NCI-H524 (cell line): ENCODE results near the gene STK11.

Experiments
- DNase-seq, 2 experiments: peaks; one replicate each; lab custom pipeline; 2025; lab: John Stamatoyannopoulos, UW

STK11 gene

DNA sequence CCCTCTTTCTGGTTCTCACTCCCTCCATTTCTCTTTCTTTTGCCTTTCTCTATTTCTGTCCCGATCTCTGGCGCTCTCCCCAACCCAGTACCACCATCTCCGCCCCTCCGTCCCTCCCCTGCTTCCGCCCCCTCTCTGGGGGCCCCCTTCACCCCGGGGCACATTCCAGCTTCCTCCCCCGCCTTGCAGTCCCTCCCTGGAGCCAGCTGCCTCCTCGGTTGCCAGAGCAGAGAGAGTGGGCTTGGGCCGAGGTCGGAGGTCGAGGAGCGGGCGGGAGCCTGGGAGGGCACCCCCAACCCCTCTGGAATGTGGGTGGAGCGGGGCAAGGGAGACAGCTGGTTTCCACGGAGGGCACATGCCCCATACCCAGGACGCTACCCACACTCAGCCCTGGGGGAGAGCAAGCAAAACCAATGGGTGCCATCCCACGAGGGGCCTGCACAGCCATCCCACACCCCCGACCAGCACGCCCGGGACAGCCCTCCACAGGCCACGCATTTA, 57.1 kb downstream of the STK11 start:
- no peak for DNase-seq

DNA sequence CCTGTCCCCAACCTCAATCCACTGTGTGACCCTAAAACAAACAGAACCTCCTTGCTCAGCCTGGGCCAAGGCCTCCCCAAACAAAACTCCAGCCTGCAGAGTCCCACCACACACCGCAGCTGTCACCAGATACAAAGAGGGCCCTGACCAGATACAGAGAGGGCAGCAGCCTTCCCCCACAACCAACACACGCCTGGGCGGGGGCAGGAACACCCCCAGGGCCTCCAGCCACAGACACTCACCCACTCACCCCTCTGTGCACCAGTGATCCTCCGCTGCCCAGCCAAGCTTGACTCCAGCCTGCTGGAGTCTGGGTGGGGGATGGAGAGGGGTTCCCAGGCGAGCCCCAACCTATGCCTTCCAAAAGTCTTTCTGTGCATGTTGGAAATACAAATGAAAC, 57.6 kb downstream of the STK11 start:
- no peak for DNase-seq

DNA sequence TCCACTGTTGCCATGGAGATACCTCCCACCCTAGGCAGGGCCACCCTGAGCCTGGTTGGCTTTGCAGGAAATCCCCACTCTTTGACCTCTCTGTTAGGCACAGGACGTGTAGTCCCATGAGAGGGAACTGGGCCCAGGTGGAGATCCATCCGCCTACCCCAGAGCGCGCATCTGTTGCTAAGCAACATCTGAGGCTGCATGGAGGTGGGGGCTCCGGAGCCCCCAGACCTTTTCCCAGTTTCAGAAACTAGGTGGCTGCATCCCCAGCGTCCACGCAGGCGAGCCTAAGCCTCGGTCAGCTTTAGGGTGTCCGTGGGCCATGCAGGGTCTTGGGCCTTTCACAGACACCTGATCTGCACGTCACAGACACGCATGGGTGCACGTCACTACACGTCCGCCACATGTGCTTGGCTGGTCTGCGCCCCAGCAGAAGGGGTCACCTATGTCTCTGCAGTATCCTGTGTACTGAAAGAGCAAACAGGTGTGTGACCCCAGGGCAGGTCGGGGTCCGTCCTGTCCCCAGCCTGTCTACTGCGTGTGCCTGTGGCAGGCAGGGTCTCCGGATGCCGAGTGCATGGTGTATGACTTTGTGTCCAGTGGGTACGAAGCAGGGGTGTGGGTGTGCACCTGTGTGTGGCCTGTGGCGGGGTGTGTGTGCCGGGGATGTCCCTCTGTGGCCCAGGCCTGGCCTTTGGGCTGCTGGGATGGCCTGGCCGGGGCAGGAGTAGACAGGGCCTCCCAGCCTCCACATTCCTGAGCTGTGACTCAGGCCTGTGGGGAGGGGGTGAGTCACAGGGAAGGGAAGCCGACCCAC, 59.4 kb downstream of the STK11 start:
- DNase-seq, result peak in 1 of 2 experiments; percentile 33

DNA sequence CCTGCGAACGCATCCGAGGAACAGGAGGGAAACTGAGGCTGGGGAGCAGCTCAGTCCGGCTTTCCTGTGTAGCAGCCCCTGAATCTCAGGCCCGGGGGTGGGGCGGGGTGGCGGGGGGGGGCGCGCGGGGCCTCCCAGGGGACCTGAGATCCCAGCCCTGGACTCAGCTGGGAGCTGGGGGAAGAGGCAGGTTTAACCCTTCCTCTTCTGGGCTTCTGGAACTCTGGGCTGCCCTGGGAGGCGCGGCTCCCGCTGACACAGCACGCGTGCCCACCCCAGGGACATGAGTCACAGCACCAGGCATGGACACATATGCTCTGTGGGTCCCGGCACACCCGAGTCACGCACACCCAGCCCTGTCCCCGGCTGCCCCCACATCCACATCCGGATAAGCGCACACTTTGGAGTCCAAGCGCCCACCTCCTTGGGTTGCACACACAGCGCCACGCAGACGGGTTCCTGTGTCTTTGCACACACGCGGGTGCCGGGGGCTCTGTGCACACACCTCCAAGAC, 60.1 kb downstream of the STK11 start:
- DNase-seq, result peak in 1 of 2 experiments; percentile 48

DNA sequence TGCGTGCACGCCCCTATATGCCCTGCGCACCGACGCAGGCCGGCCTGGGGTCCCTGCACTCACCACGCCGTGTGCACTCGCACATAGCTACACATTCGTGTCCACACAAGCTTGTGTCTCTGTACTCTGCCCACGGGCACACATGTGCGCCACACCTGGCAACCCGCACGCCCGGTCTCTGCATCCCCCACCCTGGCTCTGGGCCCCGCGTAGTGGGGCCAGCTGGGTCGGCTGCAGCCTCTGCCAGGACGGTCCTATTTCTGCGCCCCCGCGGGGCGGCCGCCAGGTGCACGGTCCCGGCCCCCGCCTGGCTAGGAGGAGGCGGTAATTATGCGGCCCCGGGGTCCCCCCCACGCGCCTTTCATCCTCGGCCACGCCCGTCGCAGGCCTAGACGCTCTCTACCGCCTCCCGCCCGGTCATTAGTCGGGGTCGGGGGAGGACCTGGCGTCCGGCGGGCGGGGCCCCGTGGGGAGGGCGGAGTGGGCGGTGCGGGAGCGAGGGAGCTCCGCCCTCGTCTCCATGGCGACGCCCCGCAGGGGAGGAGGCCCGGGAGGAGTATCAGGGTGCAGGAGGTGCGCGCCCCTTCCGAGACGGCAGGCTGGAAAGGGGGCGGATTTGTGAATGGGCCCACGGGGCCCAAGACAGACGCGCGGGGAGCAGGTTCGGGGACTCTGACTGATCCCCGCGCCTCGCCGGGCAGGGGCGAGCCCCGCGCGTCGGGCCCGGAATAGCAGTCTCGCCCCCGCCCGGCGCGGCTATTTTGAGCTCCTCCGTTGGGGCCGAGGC, 60.7 kb downstream of the STK11 start:
- DNase-seq, result peak; percentile 75 to 81

DNA sequence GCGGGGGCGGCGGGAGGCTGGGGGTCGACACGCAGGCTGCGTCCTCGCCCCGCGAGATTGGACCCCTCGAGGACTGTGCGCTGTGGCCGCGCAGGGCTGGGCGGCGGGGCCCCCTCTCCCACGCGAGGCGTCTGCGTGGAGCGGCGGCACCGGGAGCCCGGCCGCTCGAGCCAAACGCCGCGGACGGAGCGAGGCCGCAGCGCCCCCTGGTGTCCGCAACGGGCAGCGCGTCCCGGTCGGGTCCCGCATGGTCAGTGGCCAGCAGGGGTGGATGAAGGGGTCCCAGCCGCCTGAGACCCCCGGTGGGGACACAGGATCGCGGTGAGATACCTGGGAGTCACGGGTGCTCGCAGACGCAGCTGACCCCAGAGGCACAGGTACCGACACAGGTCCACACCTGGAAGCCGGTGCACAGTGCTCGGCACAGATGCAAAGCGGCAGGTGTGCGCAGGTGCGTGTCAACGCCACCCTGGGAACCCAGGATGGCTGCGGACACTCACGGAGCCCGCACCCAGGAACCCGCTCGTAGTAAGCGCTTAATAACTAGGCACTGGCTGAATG, 61.4 kb downstream of the STK11 start:
- peak in 1 of 2 experiments; percentile 53 for DNase-seq

DNA sequence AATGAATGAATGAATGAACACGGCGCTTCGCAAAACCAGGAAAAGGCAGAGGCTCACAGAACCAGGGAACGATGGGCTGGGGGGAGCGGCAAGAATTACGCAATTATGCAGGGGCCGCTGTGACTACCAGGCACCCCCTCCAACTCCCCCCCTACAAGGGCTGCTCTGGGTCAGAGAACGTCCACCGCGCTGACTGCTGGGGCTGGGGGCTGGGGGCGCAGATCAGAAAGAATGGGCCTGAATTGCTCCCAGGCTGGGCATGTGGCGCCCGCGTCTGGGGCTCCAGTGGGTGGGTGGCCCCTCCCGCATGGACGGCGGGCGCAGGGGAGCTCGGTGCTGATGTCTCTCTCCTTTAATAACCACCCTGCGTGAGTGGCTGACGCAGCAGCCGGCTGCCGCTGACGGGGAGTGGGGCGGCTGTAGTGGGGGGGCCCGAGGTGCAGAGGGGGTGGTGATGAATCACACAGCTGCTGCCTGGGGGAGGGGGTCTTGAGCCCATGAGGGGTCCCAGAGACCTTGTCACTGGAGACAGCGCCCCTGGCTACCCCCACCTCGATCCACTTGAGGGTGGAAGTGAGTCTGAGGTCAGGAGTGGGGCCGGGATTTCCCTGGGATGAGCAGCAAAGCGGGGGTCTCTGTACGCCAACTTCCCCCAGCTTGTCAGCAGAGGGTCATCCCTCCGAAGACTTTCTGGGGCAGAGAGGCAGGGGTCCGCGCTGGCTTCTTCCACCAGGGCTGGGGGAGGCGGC, 62.1 kb downstream of the STK11 start:
- DNase-seq, result peak in 1 of 2 experiments; percentile 36

DNA sequence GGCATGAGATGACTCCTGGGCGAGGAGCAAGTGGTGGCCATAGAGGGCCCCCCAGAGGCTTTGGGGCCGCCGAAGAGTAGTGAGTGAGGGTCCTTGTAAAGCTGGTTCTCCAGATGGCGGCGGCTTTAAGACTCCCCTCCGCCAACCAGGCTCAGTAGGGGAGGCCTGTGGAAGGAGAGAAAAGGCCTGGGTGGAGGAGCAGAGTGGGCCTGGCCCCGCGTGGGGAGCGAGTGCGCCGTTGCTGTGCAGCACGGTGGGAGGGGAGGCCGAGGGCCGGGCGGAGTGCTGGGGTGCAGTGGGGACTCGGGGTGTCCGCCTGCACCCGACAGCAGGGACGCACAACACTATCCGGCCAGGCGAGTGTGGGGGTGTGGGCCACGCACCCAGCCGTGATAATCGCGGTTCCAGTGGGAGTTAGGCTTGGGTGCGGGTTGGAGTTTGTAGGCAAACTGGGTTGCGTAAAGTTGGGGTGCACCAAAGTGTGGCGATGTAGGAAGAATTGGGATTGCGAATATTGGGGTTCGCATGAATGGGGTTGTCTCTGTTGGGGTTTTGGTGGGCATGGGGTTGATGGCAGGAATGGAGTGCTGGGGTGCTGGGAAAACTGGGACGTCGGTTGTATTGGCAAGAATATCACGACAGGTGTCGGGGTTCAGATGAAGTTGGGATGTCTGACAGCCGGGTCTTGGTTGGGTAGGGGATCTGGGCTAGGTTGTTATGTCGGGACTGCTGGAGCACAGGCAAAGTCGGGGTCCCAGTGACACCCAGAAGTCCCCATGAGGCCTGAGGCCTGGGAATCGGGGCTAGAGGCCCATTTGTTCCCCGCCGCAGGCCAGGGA, 62.9 kb downstream of the STK11 start:
- DNase-seq, result peak in 1 of 2 experiments; percentile 36

DNA sequence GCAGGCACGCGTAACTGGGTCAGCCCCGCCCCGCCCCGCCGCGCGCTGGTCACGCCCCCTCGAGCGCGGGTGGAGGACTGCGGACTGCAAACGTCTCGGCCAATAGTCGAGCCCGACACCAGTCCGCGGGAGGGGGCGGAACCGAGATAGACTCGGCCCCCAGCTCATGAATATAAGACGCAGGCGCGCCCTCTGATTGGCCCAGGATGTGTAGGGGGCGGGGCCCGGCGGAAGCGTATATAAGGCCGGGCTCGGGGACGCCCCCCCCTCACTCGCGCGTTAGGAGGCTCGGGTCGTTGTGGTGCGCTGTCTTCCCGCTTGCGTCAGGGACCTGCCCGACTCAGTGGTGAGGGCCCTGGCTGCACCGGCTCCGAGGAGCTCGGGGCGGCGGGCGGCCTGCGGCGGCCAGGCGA, 63.5 kb downstream of the STK11 start, which contains the start of gene CIRBP:
CIRBP (plus strand) TSS at position 268 of the 413 bp plus-strand sequence. CDS start 1,602 bp downstream, outside the sequence.
- peak; percentile 98 to 99 for DNase-seq

DNA sequence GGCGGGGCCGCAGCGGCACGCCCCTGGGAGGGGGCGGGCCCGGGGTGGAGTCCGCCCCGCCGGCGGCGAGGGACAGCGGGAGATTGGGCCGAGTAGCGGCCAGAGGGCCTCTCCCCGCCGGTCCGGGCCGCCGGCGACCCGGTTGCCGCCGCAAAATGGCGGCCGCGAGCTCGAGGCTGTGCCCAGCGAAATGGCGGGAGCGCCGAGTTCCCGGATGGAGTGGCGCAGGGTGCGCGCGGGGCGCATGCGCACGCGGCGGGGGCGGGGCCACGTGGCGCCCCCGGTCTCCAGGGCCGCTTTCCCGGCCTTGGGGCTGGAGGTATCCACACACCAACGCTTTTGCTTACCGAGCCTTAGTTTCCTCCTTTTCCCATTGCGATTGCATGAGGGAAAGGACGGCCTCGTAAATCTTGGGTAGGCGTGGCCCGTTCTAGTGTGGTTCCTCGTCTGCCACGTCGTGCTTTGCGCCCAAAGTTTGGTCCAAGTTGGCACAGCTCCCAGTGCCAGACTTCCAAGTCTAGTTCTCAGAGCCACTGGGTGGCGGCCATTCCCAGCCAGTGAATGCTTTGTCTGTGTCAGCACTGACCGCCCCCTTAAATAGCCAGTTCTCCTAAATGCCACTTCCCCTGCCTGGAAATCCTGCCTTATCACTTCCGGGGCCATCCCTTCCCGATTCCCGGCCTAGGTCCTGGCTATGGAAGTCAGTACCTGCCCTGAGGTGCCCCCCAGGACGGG, 64.1 kb downstream of the STK11 start:
- DNase-seq, result peak; percentile 80 to 89

DNA sequence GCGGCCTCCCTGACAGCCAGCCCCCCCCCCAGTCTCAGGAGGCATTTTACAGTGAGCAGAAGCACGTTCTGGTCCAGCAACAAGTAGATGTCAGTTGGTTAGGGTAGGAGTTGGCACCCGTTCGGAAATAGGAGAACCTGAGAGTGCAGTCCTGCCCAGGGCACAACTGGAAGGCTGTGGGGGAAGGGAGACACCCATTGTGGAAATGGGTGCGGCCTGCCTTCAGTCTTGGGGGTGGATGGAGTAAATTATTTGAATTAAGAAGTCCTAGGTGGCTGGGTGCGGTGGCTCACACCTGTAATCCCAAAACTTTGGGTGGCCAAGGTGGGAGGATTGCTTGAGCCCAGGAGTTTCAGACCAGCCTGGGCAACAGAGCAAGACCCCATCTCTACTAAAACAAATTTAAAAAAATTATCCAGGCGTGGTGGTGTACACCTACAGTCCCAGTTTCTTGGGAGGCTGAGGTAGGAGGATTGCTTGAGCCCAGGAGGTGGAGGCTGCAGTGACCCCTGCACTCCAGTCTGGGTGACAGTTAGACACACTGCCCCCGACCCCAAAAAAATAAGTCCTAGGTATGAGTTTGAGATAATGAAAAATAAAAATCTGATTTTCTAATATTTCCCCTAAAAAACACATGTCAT, 64.8 kb downstream of the STK11 start:
- DNase-seq, result no peak

DNA sequence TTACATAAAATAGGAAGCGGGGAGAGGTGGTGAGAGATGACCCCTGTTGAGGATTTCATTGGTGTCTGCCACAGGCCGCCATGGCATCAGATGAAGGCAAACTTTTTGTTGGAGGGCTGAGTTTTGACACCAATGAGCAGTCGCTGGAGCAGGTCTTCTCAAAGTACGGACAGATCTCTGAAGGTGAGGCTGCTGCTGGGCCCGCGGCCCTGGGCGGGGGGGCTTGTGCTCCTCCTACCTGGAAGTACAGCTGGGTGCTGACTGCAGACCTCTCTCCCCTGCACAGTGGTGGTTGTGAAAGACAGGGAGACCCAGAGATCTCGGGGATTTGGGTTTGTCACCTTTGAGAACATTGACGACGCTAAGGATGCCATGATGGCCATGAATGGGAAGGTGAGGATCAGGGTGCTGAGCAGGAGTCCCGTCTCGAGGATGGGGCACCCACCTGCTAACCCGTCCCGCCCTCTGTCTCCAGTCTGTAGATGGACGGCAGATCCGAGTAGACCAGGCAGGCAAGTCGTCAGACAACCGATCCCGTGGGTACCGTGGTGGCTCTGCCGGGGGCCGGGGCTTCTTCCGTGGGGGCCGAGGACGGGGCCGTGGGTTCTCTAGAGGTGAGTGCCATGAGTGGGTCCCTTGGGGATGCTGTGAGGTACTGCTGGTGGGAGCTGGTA, 65.4 kb downstream of the STK11 start:
- no peak for DNase-seq

DNA sequence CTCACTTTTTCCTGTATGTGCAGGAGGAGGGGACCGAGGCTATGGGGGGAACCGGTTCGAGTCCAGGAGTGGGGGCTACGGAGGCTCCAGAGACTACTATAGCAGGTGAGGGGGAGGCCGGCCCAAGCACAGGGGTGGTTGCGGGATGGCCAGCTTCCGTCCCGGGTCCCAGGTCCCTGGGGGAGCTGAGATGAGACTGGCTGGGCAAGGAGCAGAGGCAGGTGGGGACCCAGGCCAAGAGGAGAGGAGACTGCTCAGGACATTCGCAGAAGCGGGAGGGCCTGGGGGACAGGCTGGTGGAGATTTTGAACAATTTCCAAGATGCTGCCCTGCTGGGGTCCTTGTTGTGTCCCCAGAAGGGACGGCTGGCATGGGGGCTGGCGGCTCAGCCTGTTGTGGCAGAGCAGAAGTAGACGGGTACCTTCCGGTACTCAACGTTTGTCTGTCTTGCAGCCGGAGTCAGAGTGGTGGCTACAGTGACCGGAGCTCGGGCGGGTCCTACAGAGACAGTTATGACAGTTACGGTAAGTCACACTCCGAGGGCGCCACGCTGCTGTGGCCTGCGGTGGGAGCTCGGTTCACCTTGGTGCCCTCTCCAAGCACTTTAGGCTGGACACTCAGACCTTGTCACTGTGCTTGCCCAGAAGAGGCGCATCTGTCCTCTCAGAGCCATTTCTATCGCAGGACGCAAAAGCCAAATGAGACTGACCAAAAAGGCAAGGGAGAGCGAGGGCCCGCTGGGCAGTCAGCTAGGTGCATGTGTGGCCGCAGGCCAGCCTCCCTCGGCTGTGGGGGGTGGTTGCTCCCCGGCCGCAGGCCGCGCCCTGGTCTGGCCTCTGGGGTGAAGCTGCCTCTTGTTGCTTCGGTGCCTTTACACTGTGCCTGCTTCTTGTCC, 66.2 kb downstream of the STK11 start:
- DNase-seq, result no peak

DNA sequence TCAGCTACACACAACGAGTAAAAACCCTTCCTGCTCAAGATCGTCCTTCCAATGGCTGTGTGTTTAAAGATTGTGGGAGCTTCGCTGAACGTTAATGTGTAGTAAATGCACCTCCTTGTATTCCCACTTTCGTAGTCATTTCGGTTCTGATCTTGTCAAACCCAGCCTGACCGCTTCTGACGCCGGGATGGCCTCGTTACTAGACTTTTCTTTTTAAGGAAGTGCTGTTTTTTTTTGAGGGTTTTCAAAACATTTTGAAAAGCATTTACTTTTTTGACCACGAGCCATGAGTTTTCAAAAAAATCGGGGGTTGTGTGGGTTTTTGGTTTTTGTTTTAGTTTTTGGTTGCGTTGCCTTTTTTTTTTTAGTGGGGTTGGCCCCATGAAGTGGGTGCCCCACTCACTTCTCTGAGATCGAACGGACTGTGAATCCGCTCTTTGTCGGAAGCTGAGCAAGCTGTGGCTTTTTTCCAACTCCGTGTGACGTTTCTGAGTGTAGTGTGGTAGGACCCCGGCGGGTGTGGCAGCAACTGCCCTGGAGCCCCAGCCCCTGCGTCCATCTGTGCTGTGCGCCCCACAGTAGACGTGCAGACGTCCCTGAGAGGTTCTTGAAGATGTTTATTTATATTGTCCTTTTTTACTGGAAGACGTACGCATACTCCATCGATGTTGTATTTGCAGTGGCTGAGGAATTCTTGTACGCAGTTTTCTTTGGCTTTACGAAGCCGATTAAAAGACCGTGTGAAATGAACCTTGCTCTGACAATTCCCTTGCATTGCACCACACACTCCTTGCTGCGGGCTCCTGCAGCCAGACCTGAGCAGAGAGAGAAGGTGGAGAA, 67.1 kb downstream of the STK11 start:
- DNase-seq, result no peak

DNA sequence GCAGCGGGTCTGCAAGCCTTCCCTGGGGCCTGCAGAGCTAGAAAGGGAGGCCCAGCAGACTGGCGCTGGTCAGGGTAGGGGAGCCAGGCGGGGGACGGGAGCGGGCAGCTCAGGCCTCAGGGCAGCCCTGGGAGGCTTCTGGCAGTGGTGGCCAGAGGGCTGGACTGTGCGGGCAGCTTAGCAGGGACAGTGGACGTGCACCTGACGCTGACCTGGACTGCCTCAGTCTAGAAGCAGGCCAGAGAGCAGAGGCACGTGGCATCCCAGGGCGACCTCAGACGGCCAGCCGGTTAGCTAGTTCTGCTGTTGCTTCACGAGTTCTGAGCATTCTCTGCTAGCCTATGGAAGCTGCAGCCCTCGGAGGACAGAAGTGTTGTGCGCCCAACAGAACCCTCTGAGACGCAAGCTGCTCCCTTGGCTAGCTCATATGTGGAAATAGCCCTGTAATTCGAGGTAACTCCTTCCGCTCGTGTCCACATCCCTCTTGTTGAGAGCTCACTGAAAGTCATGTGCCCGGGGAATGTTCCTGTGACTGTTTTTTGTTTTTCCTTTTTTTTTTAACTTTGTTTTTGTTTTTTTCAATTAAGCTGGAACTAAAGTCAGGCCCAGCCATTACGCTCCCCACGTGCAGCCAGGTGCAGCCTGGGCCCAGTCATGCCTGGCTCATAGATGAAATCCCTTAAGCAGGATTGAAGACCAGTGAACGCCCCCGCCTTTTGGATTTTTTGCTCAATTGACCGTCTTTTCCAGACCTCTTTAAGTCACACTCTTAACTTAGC, 67.9 kb downstream of the STK11 start:
- DNase-seq, result no peak
